AG04450 (cell line): ENCODE data around the gene SUPT6H. TPM values are rescaled to one million over a fixed set of nuclear protein-coding genes. Genes with fewer than 3 reads are reported as not detected.

Experiments
- CTCF ChIA-PET: fragments of 300-600, 350-600 bp; formaldehyde crosslinking; extraction: SDS; loops from one replicate; lab custom pipeline; 2022; ENCODE audit warnings: antibody characterized with exemption, inconsistent platforms; lab: Charles Lee
- POLR2A ChIA-PET: fragments of 350-600 bp; formaldehyde crosslinking; extraction: SDS; loops from one replicate; lab custom pipeline; 2021; ENCODE audit warnings: antibody characterized with exemption, inconsistent platforms; lab: Yijun Ruan, JAX
- DNase-seq: peaks from one replicate; pipeline ENCODE4 v3.0.0-alpha.2; 2011; ENCODE audit warnings: low read depth, low spot score
- H3K27ac ChIP-seq: one replicate; pipeline ENCODE4 v1.5.1; 2012; ENCODE audit warnings: low read depth, low read length, control low read depth
- H3K27me3 ChIP-seq: one replicate; pipeline ENCODE4 v1.6.0; 2012; ENCODE audit warnings: low read length; ENCODE audit not compliant: control insufficient read depth, insufficient read depth
- H3K4me3 ChIP-seq: 2 replicates; pipeline ENCODE4 v1.5.1; 2011; ENCODE audit warnings: mild to moderate bottlenecking, low read depth, low read length, control low read depth
- H3K9me3 ChIP-seq: 2 replicates; pipeline ENCODE4 v1.5.1; 2012; ENCODE audit warnings: low read length; ENCODE audit not compliant: control insufficient read depth, insufficient read depth
- CTCF ChIP-seq: IDR thresholded peaks from 2 replicates; pipeline ENCODE4 v1.5.1; 2011; ENCODE audit warnings: low read depth, low read length, control low read depth, inconsistent platforms
- polyA plus RNA-seq: library from polyadenylated mRNA; depleted of rRNA; stranded (reverse); fragments of >200 nt; gene quantifications from 2 replicates; pipeline ENCODE4 v1.2.3, GENCODE V29; 2011

The SUPT6H gene
- polyA plus RNA-seq, 1 experiment: 41.0 TPM

- no peaks in the 10 kb centered on the region; the same call in 1 of the 2 replicates for H3K9me3 ChIP-seq
- CTCF ChIA-PET: interaction anchor here (1.3 to 4.9 kb wide), 2 partner anchors 23 to 25 kb away, joined by 4 to 193 read pairs; partner anchors contain the start of gene TRAF4
- H3K27me3 ChIP-seq: no peaks in the 10 kb centered on the region
- no peak for DNase-seq
- POLR2A ChIA-PET: interaction anchor here (1.2 to 4.8 kb wide), 4 partner anchors 10 to 227 kb away, joined by 3 to 93 read pairs (median 9); partner anchors contain the start of genes PHF12, PROCA1 and TRAF4
- peak overlapping the region; percentile 62 for H3K4me3 ChIP-seq
- TF ChIP-seq CTCF: no peak
- H3K27ac ChIP-seq: peak overlapping the region; percentile 77
These were observed 62.6 kb downstream of the SUPT6H start for GRCh38 chr17:28724500-28725165.

- peak; percentile 26; the same call in 1 of the 2 replicates for TF ChIP-seq CTCF
- peak overlapping the region; percentile 62 for H3K4me3 ChIP-seq
- no peak for DNase-seq
- POLR2A ChIA-PET: interaction anchor here (0.9 to 4.8 kb wide), 5 partner anchors 10 to 682 kb away, joined by 3 to 93 read pairs (median 3); partner anchors contain the start of genes PHF12, PROCA1 and TRAF4
- H3K9me3 ChIP-seq: no peaks in the 10 kb centered on the region; the same call in 1 of the 2 replicates
- H3K27ac ChIP-seq: peak overlapping the region; percentile 77
- H3K27me3 ChIP-seq: no peaks in the 10 kb centered on the region
- CTCF ChIA-PET: interaction anchor here (4.0 to 4.9 kb wide), 2 partner anchors 22 to 228 kb away, joined by 66 to 193 read pairs; partner anchors contain the start of genes PHF12 and TRAF4
These were observed 63.2 kb downstream of the SUPT6H start for GRCh38 chr17:28725166-28725659.

- no peaks in the 10 kb centered on the region for H3K27me3 ChIP-seq
- H3K9me3 ChIP-seq: no peaks in the 10 kb centered on the region; the same call in 1 of the 2 replicates
- ChIA-PET CTCF (interaction anchor here (1.5 to 4.9 kb wide), 10 partner anchors 15 to 391 kb away, joined by 4 to 193 read pairs (median 16); partner anchors contain the start of genes DHRS13, PHF12, SDF2 and SUPT6H), POLR2A (interaction anchor here (0.9 to 4.8 kb wide), 8 partner anchors 9 to 682 kb away, joined by 3 to 93 read pairs (median 9); partner anchors contain the start of genes FLOT2, PHF12, PROCA1 and TRAF4)
- no peak for TF ChIP-seq CTCF
- peak overlapping the region; percentile 62 for H3K4me3 ChIP-seq
- DNase-seq: no peak
- H3K27ac ChIP-seq: peak overlapping the region; percentile 77
These were observed 63.7 kb downstream of the SUPT6H start for GRCh38 chr17:28725660-28726225.

- Histone ChIP-seq H3K9me3 (no peaks in the 10 kb centered on the region; the same call in 1 of the 2 replicates), H3K27ac (peak within 1 kb of the TSS; percentile 77), H3K4me3 (peak within 1 kb of the TSS; percentile 71), H3K27me3 (no peaks in the 10 kb centered on the region)
- POLR2A ChIA-PET: interaction anchor here (1.0 to 4.8 kb wide), 10 partner anchors 15 to 227 kb away, joined by 3 to 93 read pairs (median 10); partner anchors contain the start of genes FLOT2, PHF12, PROCA1 and TRAF4
- CTCF ChIA-PET: interaction anchor here (1.0 to 4.9 kb wide), 20 partner anchors 16 to 391 kb away, joined by 3 to 193 read pairs (median 10); partner anchors contain the start of genes DHRS13, PHF12, SDF2 and SUPT6H
- DNase-seq: no peak
- no peak for TF ChIP-seq CTCF
These were observed 64.2 kb downstream of the SUPT6H start, which contains the start of gene TLCD1 for GRCh38 chr17:28726226-28726626. Gene TLCD1, minus strand, starts transcription at chr17:28726233. Its CDS starts 136 bp downstream, at chr17:28726097.
